T-helper 1 cell (primary cell): Measurements from ENCODE around the gene CPLX3.
A peak's percentile ranks its signal among the peaks of the same experiment; 100 is the strongest.

Experiments
- DNase-seq, 5 donors: peaks; one replicate each; pipeline ENCODE4 v3.0.0-alpha.2; 2012 to 2020

CPLX3 gene

DNA sequence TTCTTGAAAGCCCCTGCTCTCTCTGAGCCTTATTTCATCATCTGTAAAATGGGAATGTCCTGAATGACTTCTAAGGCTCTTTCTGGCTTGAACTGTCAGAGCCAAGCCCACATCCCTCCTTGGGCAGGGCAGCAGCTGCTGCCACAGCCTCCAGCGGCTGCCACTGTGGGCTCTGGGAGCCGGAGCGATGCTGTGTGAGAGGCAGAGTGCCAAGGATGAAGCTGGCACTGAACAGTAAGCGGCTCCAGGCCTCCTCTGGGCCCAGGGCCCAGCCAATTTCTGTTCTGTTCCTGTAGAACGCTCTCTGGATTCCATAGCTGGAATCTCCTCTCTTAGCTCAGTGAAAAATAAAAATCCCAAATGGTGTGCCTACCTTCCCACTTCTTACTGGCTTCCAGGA lies 4.4 kb downstream of the CPLX3 start:
- no peak for DNase-seq

GRCh38 chr15:74831813-74832495 lies 5.5 kb downstream of the CPLX3 start:
- no peak for DNase-seq

- DNase-seq = no peak
These were observed 6.4 kb downstream of the CPLX3 start for GRCh38 chr15:74832826-74833225.

DNA sequence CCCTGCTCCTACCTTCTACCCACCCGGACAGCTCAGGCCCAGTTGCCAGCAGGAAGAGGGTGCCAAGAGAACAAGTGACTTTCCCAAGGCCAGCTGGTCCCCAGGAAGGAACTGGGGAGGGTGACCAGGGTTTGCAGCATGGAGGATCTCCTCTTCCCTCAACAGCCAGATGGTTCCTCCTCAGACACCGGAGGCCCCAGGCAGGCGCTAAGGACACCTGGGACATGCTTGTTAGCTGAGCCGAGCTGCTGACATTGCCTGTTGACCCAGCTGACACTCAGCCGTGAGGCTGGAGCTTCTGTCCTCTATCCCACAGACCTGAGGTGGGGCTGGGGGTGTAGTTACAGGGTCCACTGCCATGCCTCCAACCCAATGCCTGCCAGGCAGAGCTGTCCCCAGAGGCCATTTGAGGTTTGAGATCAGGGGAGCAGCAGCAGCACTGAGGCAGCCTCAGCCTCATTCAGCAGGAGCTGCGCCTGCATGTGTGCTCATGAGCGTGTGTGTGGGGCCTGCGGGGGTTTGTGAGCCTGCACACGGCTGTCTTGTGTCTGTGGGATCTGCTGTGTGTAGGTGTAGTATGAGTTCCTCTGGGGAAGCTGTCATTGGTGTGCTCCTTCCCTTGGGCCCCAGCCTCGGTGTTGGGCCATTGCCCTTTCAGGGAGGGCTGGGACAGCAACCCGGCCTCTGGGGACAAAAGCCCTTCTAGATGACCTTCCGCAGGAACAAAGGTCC lies 7.1 kb downstream of the CPLX3 start:
- no peak for DNase-seq

GRCh38 chr15:74835312-74835823 lies 8.9 kb downstream of the CPLX3 start:
- no peak for DNase-seq

DNA sequence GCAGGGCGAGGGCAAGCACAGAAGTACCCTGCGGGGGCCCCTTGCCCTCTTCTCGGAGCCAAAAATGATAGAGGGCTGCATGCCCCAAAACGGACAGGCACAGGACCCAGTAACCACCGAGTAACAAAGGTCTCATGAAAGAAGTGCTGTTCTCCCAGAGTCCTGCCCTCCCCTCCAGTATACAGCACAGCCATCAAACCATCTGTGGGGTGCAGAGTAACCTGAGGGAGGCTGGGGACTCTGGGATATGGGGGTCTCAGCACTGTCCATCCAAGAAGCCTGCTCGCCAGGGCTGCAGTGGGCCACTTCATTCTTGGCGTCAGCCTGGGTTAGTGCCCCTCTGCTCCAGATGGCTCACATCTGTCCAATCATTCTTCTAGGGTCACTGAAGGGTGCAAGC lies 10.4 kb downstream of the CPLX3 start:
- no peak for DNase-seq

- no peak for DNase-seq
These were observed 11.2 kb downstream of the CPLX3 start for GRCh38 chr15:74837482-74838136.

- no peak for DNase-seq
These were observed 11.7 kb downstream of the CPLX3 start for GRCh38 chr15:74838137-74838516.

GRCh38 chr15:74838746-74839525 lies 12.5 kb downstream of the CPLX3 start:
- no peak for DNase-seq

- DNase-seq = no peak
These were observed 13.3 kb downstream of the CPLX3 start for GRCh38 chr15:74839526-74840395.

- DNase-seq = no peak
These were observed 14.7 kb downstream of the CPLX3 start for GRCh38 chr15:74840851-74841775.

DNA sequence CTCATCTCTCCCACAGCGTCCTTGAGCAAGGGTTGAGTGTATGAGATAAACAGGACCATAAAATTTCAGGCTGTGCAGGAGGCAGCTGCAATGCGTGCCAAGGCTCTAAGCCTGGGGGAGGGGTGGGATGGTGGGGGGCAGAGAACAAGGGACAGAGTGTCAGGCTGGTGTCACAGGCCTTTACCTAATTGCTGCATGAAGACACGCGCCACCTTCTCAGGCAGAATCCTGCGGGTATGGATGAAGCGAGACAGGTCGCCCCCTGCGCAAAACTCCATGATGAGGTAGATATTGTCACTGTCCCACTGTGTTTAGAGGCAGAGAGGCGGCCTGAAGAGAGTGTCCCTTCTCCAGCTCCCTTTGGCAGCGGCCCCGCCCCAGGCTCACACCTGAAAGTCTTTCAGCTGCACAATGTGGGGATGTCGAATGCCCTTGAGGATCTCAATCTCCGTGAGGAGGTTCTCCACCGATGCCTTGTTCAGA lies 15.5 kb downstream of the CPLX3 start:
- DNase-seq = no peak

GRCh38 chr15:74842581-74843444 lies 16.4 kb downstream of the CPLX3 start, which contains the start of gene ULK3:
Gene ULK3, minus strand, starts transcription at chr15:74843156. Its CDS starts 51 bp downstream, at chr15:74843105.
- peak; percentile 87 to 94 (median 89) for DNase-seq

DNA sequence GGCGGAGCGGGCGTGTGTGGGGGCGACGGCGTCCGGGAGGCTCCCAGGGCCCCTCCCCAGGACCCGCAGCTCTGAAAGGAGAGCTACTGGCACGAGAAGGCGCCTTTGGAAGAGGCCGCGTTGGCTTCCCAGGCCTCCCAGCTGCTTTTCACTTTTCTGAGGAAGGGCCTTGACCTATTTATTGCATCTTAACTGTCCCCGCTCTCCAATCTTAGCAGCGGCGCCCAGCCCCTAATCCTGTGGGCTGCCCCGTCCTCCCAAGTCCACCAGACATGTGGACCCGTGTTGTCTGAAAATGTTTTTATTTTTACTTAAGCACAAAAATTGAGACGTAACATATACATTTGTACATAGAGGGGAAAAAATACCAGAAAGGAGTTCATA lies 17.0 kb downstream of the CPLX3 start:
- no peak for DNase-seq

DNA sequence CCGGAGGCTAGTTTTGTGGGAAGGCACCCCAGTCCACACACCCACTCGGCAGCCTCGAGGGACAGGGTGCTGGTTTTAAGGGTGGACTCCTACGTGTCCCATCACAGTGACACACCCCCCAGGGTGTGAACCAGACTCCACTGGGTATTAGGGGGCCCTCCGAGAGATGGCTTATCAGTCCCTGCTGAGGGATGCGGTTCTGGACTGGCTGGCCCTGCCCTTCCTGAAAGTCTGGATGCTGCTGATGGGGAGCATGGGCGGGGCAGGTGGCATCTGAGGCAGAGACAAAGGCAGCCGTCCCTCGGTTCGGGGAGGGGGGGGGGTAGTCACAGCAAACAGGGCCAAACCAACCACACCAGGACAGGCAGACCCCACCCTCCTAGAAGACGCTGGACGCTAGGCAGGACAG lies 17.5 kb downstream of the CPLX3 start:
- no peak for DNase-seq

DNA sequence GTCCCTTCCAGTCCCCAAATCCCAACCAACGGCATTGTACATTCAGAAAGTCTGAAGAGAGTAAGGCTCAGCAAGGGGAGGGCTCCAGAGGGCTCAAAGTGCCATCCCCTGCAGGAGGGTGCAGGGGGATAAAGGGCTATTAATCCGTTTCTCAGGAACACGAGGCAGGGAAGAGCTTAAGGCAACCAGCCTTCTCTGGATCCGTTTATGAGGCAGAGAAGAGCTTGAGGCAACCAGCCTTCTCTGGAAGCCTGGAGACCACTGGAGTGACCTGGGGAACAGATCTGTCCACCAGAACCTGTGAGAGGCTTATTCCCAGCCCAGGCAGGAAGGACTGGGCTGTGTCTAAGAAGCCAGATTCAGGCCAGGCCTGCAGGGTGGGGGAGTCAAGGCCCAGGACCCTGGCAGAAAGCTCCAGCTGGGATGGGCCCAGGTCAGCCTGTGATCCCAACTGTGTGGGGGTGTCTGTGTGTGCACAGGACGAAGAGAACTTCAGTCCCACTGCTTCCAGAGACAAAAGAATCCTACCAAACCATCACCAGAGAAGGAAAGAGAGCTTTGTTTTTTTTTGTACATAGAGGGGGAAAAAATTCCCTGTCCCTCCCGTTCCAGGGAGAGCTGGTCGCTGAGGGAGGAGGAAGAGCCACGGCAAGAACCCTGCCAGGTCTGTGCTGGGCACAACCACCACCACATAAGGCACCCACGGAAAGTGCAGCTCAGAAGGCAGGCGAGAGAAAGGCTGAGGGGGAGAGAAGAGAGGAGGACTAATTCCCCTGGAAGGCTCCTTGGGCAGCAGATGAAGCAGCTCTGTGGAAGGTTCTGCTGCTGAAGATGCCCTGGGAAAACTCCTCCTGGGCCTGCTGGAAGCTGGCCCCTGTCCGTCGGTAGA lies 18.1 kb downstream of the CPLX3 start:
- peak in 1 of 5 donors; percentile 29 for DNase-seq

DNA sequence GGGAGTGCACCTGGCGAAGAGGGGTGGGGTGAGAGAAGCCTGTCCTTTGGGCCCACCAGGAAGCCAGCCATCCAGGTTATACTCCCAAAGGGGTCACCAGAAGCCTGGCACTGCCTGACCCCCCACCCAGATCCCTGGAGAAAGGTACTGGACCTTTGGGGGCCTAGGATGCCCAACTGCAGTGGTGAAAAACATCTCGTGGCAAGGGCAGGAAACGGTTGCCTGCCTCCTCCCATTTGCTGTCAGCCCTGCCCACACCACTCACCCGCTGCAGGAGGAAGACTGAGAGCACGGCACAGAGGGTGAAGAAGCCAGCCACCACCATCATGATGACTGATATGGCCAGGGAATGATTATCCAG lies 18.8 kb downstream of the CPLX3 start:
- DNase-seq = peak in 3 of 5 donors; percentile 27 to 81 (median 40)

GRCh38 chr15:74845581-74845980 lies 19.2 kb downstream of the CPLX3 start:
- DNase-seq = peak in 1 of 5 donors; percentile 60
